ENCODE results near the gene KCNQ5.

GRCh38 chr6:72699159-72699558 lies 77.3 kb downstream of the KCNQ5 start:
- TF ChIP-seq CTCF (IDR thresholded peaks at IDR 0.05) (no peak), POLR2AphosphoS5 (IDR thresholded peaks at IDR 0.05) (no peak)

Measured in suprapubic skin (tissue), 3 donors.